ENCODE measurements around the gene TIGD6.

- no peak for TF ChIP-seq CTCF (IDR thresholded peaks at IDR 0.05)
- no peak for TF ChIP-seq POLR2A (IDR thresholded peaks at IDR 0.05)
Measured at GRCh38 chr5:150015415-150015814, 15.0 kb upstream of the TIGD6 start.
